Caco-2 (cell line): Measurements from ENCODE around the gene TM4SF20. TPM values are rescaled to one million over a fixed set of nuclear protein-coding genes. Genes with fewer than 3 reads are reported as not detected.

Source experiments
- BruUV-seq: library from RNA; stranded (reverse); fragments of 400-500 nt; replicated peaks from 2 replicates; lab custom pipeline; 2021; lab: Mats Ljungman, UMichigan
- CTCF ChIA-PET: fragments of 300-600 bp; sonication (Branson Sonifier 250); formaldehyde crosslinking; loops from one replicate; lab custom pipeline; 2022; ENCODE audit warnings: antibody characterized with exemption; lab: Charles Lee
- POLR2A ChIA-PET: fragments of 300-600 bp; sonication (Branson Sonifier 250); formaldehyde crosslinking; loops from one replicate; lab custom pipeline; 2022; ENCODE audit warnings: antibody characterized with exemption; lab: Charles Lee
- DNase-seq, 2 experiments: peaks; one replicate each; pipeline versions ENCODE4 v3.0.0 to v3.0.0-alpha.2; 2020 to 2022
- H3K27me3 ChIP-seq: replicated peaks from 2 replicates; pipeline ENCODE4 v1.6.0; 2011; ENCODE audit warnings: low read length; ENCODE audit not compliant: control insufficient read depth, insufficient read depth
- H3K36me3 ChIP-seq: 2 replicates; pipeline ENCODE4 v1.5.1; 2011; ENCODE audit warnings: low read length; ENCODE audit not compliant: control insufficient read depth, insufficient read depth
- H3K4me1 ChIP-seq: fragments of 250-450 bp; sonication (Bioruptor Pico); 2 replicates; pipeline ENCODE4 v1.5.1; 2020; ENCODE audit warnings: mild to moderate bottlenecking
- H3K4me3 ChIP-seq: 2 replicates; pipeline ENCODE4 v1.5.1; 2011; ENCODE audit warnings: low read depth, mild to moderate bottlenecking, control low read depth, low read length
- H3K9me3 ChIP-seq: fragments of 250-450 bp; sonication (Bioruptor Pico); 2 replicates; pipeline ENCODE4 v1.5.1; 2020; ENCODE audit warnings: mild to moderate bottlenecking, moderate library complexity
- H3K27ac Mint-ChIP-seq: one replicate; pipeline ENCODE4 v1.8.0; 2022; ENCODE audit warnings: mixed read lengths; ENCODE audit not compliant: unreplicated experiment
- H3K27me3 Mint-ChIP-seq: one replicate; pipeline ENCODE4 v1.8.0; 2022; ENCODE audit warnings: mixed read lengths; ENCODE audit not compliant: insufficient read depth, unreplicated experiment
- H3K36me3 Mint-ChIP-seq: one replicate; pipeline ENCODE4 v1.8.0; 2022; ENCODE audit warnings: mild to moderate bottlenecking, mixed read lengths; ENCODE audit not compliant: insufficient read depth, unreplicated experiment
- H3K4me1 Mint-ChIP-seq: one replicate; pipeline ENCODE4 v1.8.0; 2022; ENCODE audit warnings: low read depth, mixed read lengths; ENCODE audit not compliant: unreplicated experiment
- H3K4me3 Mint-ChIP-seq: one replicate; pipeline ENCODE4 v1.8.0; 2022; ENCODE audit warnings: mild to moderate bottlenecking, moderate library complexity, mixed read lengths; ENCODE audit not compliant: unreplicated experiment
- H3K9me3 Mint-ChIP-seq: one replicate; pipeline ENCODE4 v1.8.0; 2022; ENCODE audit warnings: mixed read lengths; ENCODE audit not compliant: unreplicated experiment
- CTCF ChIP-seq, 2 experiments: fragments of 200-600 bp in 1 of 2; IDR thresholded peaks; 1 replicate in 1 of 2; 2 replicates in 1 of 2; pipeline versions ENCODE4 v1.5.1 to v1.8.0; 2011 to 2022; ENCODE audit warnings: antibody characterized with exemption in 1 of 2, control low read depth in 1 of 2, inconsistent platforms in 1 of 2, low read depth in 1 of 2, low read length in 1 of 2, mild to moderate bottlenecking in 1 of 2, moderate library complexity in 1 of 2; ENCODE audit not compliant: insufficient read depth in 1 of 2, severe bottlenecking in 1 of 2, unreplicated experiment in 1 of 2
- intact Hi-C: fragments of 100-400 bp; cut with micrococcal nuclease; formaldehyde crosslinking; loops from one replicate; pipeline ENCODE4 v1.10.0; 2022; ENCODE audit not compliant: unreplicated experiment
- total RNA-seq: library from RNA; stranded (reverse); gene quantifications from 2 replicates; pipeline ENCODE4 v1.2.3, GENCODE V29; 2022

The TM4SF20 gene
- total RNA-seq, 1 experiment from 2014 or later: 0.20 TPM

- Mint-ChIP-seq H3K27me3 (no peaks in the 10 kb centered on the region), H3K27ac (no peak overlapping the region), H3K36me3 (peaks cover 6% of the 10 kb centered on the region), H3K4me1 (peaks cover 34% of the 10 kb centered on the region), H3K9me3 (no peaks in the 10 kb centered on the region), H3K4me3 (no peak overlapping the region)
- ChIA-PET POLR2A (no interaction called here), CTCF (no interaction called here)
- no peak overlapping the region for H3K4me3 ChIP-seq
- no peaks in the 10 kb centered on the region for H3K9me3 ChIP-seq
- no TSS peak for BruUV-seq
- intact Hi-C loops: no loop called here
- no peak for TF ChIP-seq CTCF (IDR thresholded peaks at IDR 0.05; ENCODE audit: insufficient read depth in 1 of 2, low read depth in 1 of 2, low read length in 1 of 2, severe bottlenecking in 1 of 2, unreplicated experiment in 1 of 2)
- H3K4me1 ChIP-seq: peaks cover 4% of the 10 kb centered on the region
- H3K36me3 ChIP-seq: no peaks in the 10 kb centered on the region
- no peak for DNase-seq
- H3K27me3 ChIP-seq: no peaks in the 10 kb centered on the region
Measured at GRCh38 chr2:227401550-227401949, 22.4 kb upstream of the TM4SF20 start.

GRCh38 chr2:227398684-227399670, 19.9 kb upstream of the TM4SF20 start:
- H3K4me3 ChIP-seq: no peak overlapping the region
- intact Hi-C loops: no loop called here
- H3K4me3 Mint-ChIP-seq: no peak overlapping the region
- H3K27me3 ChIP-seq: no peaks in the 10 kb centered on the region
- no TSS peak for BruUV-seq
- H3K9me3 Mint-ChIP-seq: no peaks in the 10 kb centered on the region
- H3K36me3 ChIP-seq: no peaks in the 10 kb centered on the region
- no peak for TF ChIP-seq CTCF (IDR thresholded peaks at IDR 0.05; ENCODE audit: insufficient read depth in 1 of 2, low read depth in 1 of 2, low read length in 1 of 2, severe bottlenecking in 1 of 2, unreplicated experiment in 1 of 2)
- peaks cover 29% of the 10 kb centered on the region for H3K4me1 Mint-ChIP-seq
- DNase-seq: no peak
- H3K4me1 ChIP-seq: no peaks in the 10 kb centered on the region; the same call in 1 of the 2 replicates
- no peaks in the 10 kb centered on the region for H3K27me3 Mint-ChIP-seq
- H3K9me3 ChIP-seq: no peaks in the 10 kb centered on the region
- CTCF ChIA-PET: interaction anchor here (0.6 kb wide), 2 partner anchors 14 to 19 kb away, joined by 3 to 4 read pairs; no protein-coding TSS in a partner anchor
- H3K36me3 Mint-ChIP-seq: peaks cover 6% of the 10 kb centered on the region
- POLR2A ChIA-PET: no interaction called here
- H3K27ac Mint-ChIP-seq: no peak overlapping the region

GRCh38 chr2:227397562-227397961, 18.5 kb upstream of the TM4SF20 start:
- no peaks in the 10 kb centered on the region for H3K27me3 Mint-ChIP-seq
- H3K4me3 Mint-ChIP-seq: no peak overlapping the region

More at GRCh38 chr2:227397562-227397961, 18.5 kb upstream of the TM4SF20 start:
- Mint-ChIP-seq H3K27ac (peak overlapping the region; percentile 4), H3K36me3 (no peaks in the 10 kb centered on the region), H3K9me3 (no peaks in the 10 kb centered on the region), H3K4me1 (peaks cover 29% of the 10 kb centered on the region)
- H3K27me3 ChIP-seq: no peaks in the 10 kb centered on the region
- H3K4me3 ChIP-seq: no peak overlapping the region
- CTCF ChIA-PET: no interaction called here
- TF ChIP-seq CTCF (IDR thresholded peaks at IDR 0.05; ENCODE audit: insufficient read depth in 1 of 2, low read depth in 1 of 2, low read length in 1 of 2, severe bottlenecking in 1 of 2, unreplicated experiment in 1 of 2): no peak
- POLR2A ChIA-PET: no interaction called here
- H3K9me3 ChIP-seq: no peaks in the 10 kb centered on the region
- no peaks in the 10 kb centered on the region; the same call in 1 of the 2 replicates for H3K4me1 ChIP-seq
- BruUV-seq: no TSS peak
- no peak for DNase-seq
- H3K36me3 ChIP-seq: no peaks in the 10 kb centered on the region
- intact Hi-C loops: no loop called here
